HEK293T (cell line): ENCODE data around the gene B3GNT8.

ENCODE experiments used
- CTCF ChIA-PET: fragments of 350-600 bp; formaldehyde crosslinking; extraction: SDS; loops from one replicate; lab custom pipeline; 2021; ENCODE audit warnings: antibody characterized with exemption, inconsistent platforms; lab: Yijun Ruan, JAX
- POLR2A ChIA-PET: fragments of 350-600 bp; formaldehyde crosslinking; extraction: SDS; loops from one replicate; lab custom pipeline; 2020; ENCODE audit warnings: antibody characterized with exemption, inconsistent platforms; lab: Yijun Ruan, JAX
- DNase-seq: peaks from one replicate; pipeline ENCODE4 v3.0.0; 2012; ENCODE audit warnings: mixed read lengths; ENCODE audit errors: extremely low spot score
- ARNT ChIP-seq: fragments of 450-650 bp; IDR thresholded peaks from 2 replicates; pipeline ENCODE4 v1.6.1; 2017; ENCODE audit warnings: mild to moderate bottlenecking
- BHLHE40 ChIP-seq: fragments of 450-650 bp; IDR thresholded peaks from 2 replicates; pipeline ENCODE4 v1.6.1; 2016; ENCODE audit warnings: mild to moderate bottlenecking, moderate library complexity, borderline replicate concordance
- CTBP1 ChIP-seq: fragments of 450-650 bp; IDR thresholded peaks from 2 replicates; pipeline ENCODE4 v1.6.1; 2016; ENCODE audit warnings: borderline replicate concordance
- ELF4 ChIP-seq: fragments of 450-650 bp; IDR thresholded peaks from 2 replicates; pipeline ENCODE4 v1.6.1; 2017; ENCODE audit warnings: antibody characterized with exemption
- FOXA1 ChIP-seq: fragments of 450-650 bp; IDR thresholded peaks from 2 replicates; pipeline ENCODE4 v1.6.1; 2016; ENCODE audit warnings: mild to moderate bottlenecking
- FOXK2 ChIP-seq: fragments of 450-650 bp; IDR thresholded peaks from 2 replicates; pipeline ENCODE4 v1.6.1; 2016; ENCODE audit warnings: mild to moderate bottlenecking
- FOXM1 ChIP-seq: fragments of 450-650 bp; IDR thresholded peaks from 2 replicates; pipeline ENCODE4 v1.6.1; 2017; ENCODE audit warnings: mild to moderate bottlenecking, borderline replicate concordance
- HDGF ChIP-seq: fragments of 450-650 bp; IDR thresholded peaks from 2 replicates; pipeline ENCODE4 v1.6.1; 2017; ENCODE audit warnings: antibody characterized with exemption, borderline replicate concordance
- L3MBTL2 ChIP-seq: fragments of 450-650 bp; conservative IDR thresholded peaks from 2 replicates; pipeline ENCODE4 v1.6.1; 2016; ENCODE audit warnings: mild to moderate bottlenecking
- LEF1 ChIP-seq: fragments of 450-650 bp; IDR thresholded peaks from 2 replicates; pipeline ENCODE4 v1.6.1; 2017; ENCODE audit warnings: mild to moderate bottlenecking, borderline replicate concordance
- NFRKB ChIP-seq: fragments of 450-650 bp; IDR thresholded peaks from 2 replicates; pipeline ENCODE4 v1.6.1; 2016; ENCODE audit warnings: mild to moderate bottlenecking, moderate library complexity
- SP1 ChIP-seq: fragments of 450-650 bp; IDR thresholded peaks from 2 replicates; pipeline ENCODE4 v1.6.1; 2017
- SUZ12 ChIP-seq: fragments of 450-650 bp; IDR thresholded peaks from 2 replicates; pipeline ENCODE4 v1.6.1; 2016; ENCODE audit warnings: mild to moderate bottlenecking
- TARDBP ChIP-seq: fragments of 450-650 bp; IDR thresholded peaks from 2 replicates; pipeline ENCODE4 v1.6.1; 2016
- ZNF384 ChIP-seq: fragments of 450-650 bp; IDR thresholded peaks from 2 replicates; pipeline ENCODE4 v1.6.1; 2016
- TF ChIP-seq, protein P1 (sequence below): fragments of 450-650 bp; IDR thresholded peaks from 2 replicates; pipeline ENCODE4 v1.6.1; 2016

B3GNT8 gene

DNA sequence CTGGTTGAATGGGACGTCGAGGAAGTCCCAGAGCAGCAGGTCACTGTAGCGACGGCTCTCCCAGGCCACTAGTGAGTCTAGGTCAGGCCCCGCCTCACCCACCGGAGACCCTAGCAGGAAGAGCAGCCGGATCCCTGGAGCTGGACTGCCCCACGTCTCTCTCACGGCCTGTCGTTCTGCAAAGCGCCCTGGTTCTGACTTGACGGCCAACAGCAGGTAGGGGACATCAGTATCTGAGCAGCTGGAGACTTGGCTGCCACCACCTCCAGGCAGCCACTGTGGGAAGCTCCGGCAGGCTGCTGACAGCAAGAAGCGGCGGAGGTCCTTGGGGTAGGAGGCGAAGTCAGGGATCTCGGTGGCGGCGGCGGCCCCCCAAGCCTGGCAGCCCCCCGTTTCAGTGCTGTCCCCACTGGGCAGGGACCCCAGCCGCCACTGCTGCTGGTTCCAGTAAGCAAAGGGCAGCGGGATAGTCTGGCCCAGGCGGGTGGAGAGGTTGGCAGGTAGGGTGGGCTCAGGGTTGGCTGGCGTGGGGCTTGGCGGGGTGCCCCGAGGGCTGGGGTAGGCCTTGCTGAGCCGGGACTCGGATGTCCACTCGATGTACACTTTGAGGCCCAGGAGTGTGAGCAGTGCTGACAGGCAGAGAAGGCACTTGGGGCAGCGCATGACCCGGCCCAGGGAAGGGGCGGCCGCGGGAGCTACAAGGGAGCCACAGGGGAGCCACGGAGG is 895 bp downstream of the B3GNT8 start:
- ChIA-PET POLR2A (interaction anchor here (1.1 kb wide), 2 partner anchors 11 to 13 kb away, joined by 3 to 9 read pairs; partner anchors contain the start of gene DMAC2), CTCF (no interaction called here)
- no peak for TF ChIP-seq CTBP1
- TF ChIP-seq NFRKB = no peak
- no peak for TF ChIP-seq FOXK2
- TF ChIP-seq, protein P1, sequence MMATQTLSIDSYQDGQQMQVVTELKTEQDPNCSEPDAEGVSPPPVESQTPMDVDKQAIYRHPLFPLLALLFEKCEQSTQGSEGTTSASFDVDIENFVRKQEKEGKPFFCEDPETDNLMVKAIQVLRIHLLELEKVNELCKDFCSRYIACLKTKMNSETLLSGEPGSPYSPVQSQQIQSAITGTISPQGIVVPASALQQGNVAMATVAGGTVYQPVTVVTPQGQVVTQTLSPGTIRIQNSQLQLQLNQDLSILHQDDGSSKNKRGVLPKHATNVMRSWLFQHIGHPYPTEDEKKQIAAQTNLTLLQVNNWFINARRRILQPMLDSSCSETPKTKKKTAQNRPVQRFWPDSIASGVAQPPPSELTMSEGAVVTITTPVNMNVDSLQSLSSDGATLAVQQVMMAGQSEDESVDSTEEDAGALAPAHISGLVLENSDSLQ = no peak
- TF ChIP-seq LEF1 = no peak
- no peak for TF ChIP-seq ARNT
- TF ChIP-seq SUZ12 = no peak
- no peak for TF ChIP-seq ZNF384
- DNase-seq = no peak

DNA sequence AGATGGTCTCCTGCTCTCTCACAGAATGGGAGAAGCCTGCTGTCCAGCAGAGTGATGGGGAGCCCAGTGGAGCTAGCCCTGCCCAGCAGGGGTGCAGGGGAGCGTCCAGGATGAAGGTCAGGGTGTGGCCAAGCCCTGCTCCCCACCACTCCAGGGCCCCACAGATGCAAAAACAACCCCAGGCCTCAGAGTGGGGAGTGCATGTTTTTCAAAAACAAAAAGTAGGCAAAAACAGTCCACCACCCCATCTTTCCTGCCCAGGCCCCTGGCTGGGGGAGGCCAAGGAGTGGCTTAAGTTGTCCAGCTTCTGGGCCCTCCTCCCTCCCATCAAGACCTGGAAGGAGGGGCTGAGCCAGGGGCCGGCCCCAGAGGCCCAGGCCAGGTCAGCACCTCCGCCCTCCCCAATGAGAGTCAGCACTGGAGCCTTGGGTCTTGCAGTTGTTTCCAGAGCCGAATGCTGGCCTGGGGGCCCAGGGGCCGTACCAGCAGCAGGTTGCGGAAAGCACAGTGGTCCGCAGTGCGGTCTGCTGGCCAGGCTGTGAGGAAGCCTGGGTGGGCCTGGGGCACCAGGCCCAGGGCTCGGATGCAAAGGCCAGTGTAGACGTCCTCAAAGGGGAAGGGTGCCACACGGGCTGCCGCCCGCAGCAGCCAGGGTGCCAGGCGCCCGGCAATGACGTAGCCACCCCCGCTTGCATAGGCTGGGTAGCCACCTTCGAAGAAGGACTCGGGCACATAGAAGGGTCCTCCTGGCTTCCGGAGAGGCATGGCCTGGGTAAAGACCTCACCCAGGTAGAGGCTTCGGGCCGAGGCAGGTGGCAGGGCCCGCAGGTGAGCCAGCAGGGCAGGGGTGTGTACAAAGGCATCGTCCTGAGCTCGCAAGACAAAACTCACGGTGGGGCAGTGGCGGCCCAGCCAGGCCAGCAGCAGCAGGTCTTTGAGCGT is 1.7 kb downstream of the B3GNT8 start:
- ChIA-PET POLR2A (interaction anchor here (1.5 kb wide), 1 partner anchor 14 kb away, joined by 7 read pairs; the partner anchor contains the start of gene DMAC2), CTCF (no interaction called here)
- TF ChIP-seq HDGF (no peak), TARDBP (no peak)
- DNase-seq = no peak

DNA sequence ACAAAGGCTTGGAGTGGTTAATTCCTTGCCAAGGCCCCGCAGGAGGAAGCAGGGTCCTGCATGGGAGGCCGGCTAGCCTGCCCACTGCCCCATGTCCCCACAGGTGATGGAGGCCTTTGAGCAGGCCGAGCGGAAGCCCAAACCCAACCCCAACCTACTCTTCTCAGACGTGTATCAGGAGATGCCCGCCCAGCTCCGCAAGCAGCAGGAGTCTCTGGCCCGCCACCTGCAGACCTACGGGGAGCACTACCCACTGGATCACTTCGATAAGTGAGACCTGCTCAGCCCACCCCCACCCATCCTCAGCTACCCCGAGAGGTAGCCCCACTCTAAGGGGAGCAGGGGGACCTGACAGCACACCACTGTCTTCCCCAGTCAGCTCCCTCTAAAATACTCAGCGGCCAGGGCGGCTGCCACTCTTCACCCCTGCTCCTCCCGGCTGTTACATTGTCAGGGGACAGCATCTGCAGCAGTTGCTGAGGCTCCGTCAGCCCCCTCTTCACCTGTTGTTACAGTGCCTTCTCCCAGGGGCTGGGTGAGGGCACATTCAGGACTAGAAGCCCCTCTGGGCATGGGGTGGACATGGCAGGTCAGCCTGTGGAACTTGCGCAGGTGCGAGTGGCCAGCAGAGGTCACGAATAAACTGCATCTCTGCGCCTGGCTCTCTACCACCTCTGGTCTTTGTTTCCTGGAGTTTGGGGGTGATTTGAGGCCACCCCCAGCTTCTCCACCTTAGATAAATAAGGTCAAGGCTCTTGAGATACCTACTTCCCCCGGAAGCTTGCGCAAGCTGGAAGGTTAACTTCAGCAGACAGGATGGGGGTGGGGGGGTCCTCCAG is 2.6 kb downstream of the B3GNT8 start:
- ChIA-PET CTCF (no interaction called here), POLR2A (interaction anchor here (1.5 kb wide), 1 partner anchor 15 kb away, joined by 7 read pairs; the partner anchor contains the start of gene DMAC2)
- no peak for TF ChIP-seq BHLHE40
- no peak for TF ChIP-seq FOXM1
- no peak for TF ChIP-seq TARDBP
- TF ChIP-seq FOXA1 = no peak
- no peak for TF ChIP-seq FOXK2
- no peak for TF ChIP-seq ELF4
- no peak for TF ChIP-seq LEF1
- TF ChIP-seq SP1 = no peak
- TF ChIP-seq NFRKB = no peak
- no peak for TF ChIP-seq HDGF
- no peak for TF ChIP-seq SUZ12
- no peak for TF ChIP-seq ZNF384
- TF ChIP-seq, protein P1 = no peak
- TF ChIP-seq CTBP1 = no peak
- TF ChIP-seq L3MBTL2 = no peak
- DNase-seq = no peak

DNA sequence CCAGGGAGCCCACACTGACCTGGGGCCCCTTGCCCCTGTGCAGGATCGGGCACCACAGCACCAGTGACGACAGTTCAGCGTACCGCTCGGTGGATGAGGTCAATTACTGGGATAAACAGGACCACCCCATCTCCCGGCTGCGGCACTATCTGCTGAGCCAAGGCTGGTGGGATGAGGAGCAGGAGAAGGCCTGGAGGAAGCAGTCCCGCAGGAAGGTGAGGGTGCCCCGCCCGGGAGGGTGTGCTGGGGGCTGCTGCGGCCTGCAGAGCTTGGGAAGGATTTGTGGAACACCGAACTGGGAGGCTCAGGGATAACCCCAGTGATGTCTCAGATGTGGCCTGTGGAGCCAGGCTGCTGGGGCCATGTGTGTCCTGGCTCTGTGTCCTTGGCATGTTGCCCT is 4.2 kb downstream of the B3GNT8 start:
- DNase-seq = no peak
- no peak for TF ChIP-seq FOXK2
- ChIA-PET CTCF (no interaction called here), POLR2A (no interaction called here)

DNA sequence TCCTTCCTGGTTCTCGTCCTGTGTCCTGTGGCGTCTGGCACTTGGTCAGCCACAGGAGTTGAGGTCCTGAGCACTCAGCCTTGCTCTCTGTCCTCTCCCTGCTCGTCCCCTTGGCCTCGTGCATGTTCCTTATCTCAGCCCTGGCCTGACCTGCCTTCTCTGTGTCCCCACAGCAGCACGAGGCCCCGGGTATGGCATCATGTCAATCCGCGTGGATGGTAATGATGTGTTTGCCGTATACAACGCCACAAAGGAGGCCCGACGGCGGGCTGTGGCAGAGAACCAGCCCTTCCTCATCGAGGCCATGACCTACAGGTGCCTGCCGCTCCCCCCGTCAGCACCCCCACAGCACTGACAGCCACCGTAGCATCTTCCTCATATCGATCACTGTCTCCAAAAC is 4.7 kb downstream of the B3GNT8 start:
- TF ChIP-seq TARDBP (no peak), HDGF (no peak), FOXM1 (no peak)
- no peak for DNase-seq
- POLR2A ChIA-PET = no interaction called here
- CTCF ChIA-PET = no interaction called here

DNA sequence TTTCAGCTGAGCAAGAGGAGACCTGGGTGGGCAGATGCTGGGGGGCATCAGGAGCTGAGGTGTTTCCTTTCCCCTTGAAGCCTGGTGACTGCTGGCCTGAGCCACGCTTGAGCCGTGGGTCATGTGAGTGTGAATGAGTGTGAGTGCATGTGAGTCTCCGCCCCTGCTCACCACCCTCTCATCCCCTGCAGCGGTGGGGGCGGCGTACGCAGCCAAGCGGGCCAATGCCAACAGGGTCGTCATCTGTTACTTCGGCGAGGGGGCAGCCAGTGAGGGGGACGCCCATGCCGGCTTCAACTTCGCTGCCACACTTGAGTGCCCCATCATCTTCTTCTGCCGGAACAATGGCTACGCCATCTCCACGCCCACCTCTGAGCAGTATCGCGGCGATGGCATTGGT is 5.2 kb downstream of the B3GNT8 start:
- ChIA-PET POLR2A (no interaction called here), CTCF (no interaction called here)
- TF ChIP-seq SUZ12 (no peak), FOXA1 (no peak), SP1 (no peak), ARNT (no peak), BHLHE40 (no peak), HDGF (no peak), TARDBP (no peak), FOXM1 (no peak), NFRKB (no peak), FOXK2 (no peak)
- TF ChIP-seq, protein P1 = no peak
- no peak for DNase-seq
